ENCODE data around the gene ZNF808. TPM values are rescaled to one million over a fixed set of nuclear protein-coding genes. Genes with fewer than 3 reads are reported as not detected.
A peak's percentile ranks its signal among the peaks of the same experiment; 100 is the strongest.
"Not testable (repeated sequence)": the region's sequence is repeated elsewhere in the genome, so short reads cannot be mapped to it uniquely, and the experiment has no call there.

Gene ZNF808
- total RNA-seq, 1 experiment from 2014 or later = 13.6 TPM

DNA sequence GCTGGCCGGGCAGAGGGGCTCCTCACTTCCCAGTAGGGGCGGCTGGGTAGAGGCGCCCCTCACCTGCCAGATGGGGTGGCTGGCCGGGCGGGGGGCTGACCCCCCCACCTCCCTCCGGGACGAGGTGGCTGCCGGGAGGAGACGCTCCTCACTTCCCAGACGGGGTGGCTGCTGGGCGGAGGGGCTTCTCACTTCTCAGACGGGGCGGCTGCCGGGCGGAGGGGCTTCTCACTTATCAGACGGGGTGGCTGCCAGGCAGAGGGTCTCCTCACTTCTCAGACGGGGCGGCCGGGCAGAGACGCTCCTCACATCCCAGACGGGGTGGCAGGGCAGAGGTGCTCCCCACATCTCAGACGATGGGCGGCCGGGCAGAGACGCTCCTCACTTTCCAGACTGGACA is 66.0 kb downstream of the ZNF808 start:
- DNase-seq (ENCODE audit: low read depth) = not testable (repeated sequence)

GRCh38 chr19:52599241-52599640 is 71.8 kb downstream of the ZNF808 start:
- DNase-seq (ENCODE audit: low read depth) = no peak

DNA sequence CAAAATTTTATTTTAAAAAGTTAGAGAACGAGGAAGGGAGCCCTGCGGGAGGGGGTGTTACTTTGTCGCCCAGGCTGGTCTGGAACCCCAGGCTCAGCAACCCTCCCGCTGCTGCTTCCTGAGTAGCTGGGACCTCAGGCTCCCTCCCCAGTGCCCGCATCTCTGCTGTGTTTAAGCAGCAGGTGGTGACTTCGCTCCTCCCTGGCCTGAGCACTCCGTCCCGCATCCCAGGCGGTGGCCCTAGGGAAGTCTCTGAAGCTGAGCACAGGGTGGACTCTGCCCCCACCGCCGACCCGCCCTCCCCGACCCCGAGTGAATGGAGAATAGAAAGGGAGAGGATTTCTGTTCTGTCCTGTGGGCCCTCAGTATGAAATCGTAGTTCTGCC is 73.2 kb downstream of the ZNF808 start:
- no peak for DNase-seq (ENCODE audit: low read depth)

DNA sequence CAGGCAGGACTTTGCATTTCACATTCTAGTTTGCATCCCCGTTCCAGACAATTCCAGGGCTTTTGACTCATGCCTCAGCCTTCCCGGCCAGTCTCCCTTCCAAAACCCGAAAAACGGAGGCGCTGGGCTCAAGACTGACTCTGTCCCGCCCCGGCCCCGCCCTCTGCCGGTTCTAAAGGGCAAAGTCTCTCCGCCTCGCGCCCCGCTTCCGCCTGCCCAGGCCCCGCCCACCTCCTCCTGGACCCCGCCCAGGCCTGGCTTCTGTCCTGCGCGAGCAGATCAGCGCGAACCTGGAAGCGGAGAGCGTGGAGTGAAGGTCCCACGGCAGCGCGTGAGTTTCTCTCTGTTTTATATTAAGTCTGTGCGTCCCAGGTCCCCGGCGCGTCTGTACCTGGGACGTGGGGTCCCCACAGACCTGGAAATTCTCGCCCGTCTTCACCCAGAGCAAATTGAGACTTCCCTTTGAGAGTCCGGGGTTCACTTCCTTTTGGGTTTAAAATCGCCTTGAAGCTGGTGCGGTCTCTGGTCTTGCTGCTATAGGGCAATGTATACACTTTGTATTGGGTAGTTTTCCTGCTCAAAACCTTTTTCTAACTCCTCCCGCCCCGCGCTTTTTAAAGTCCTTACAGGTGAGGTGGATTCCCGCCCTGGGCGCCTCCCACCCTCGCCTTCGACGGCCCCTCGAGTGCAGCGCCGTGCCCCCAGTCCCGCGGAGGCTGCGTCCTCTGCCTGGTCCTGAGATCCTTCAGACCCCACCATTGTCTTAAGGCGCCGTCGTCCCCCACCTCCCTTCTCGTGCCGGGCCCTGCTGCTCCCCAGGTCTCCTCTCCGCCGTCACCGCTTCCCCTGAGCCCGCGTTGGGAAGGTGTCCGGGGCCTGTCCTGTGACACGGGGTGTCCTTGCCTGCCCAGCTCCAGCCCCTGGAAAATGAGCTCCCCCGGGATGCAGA is 73.8 kb downstream of the ZNF808 start:
- DNase-seq (ENCODE audit: low read depth) = peak; percentile 94

GRCh38 chr19:52601974-52602366 is 74.5 kb downstream of the ZNF808 start:
- DNase-seq (ENCODE audit: low read depth) = peak; percentile 8

DNA sequence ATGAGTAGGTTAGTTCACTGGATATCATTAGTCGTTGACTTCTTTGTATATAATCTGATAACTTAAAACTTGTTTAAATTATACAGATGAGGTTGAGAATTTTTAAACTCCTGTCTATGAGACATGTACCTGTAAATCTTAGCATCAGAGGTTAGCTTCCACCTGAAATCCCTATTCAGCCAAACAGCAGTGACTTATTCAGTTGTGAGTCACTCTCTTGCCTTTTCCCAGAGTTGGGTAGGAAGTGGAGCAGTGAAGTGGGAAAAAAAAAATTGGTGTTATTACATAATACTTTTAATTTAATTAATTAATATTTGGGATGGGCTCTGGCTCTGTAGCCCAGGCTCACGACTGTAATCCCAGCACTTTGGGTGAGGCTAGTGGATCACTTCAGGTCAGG is 75.5 kb downstream of the ZNF808 start:
- no peak for DNase-seq (ENCODE audit: low read depth)

- DNase-seq (ENCODE audit: low read depth) = no peak
Measured at GRCh38 chr19:52603558-52604207, 76.2 kb downstream of the ZNF808 start.

Other genes starting within 250 kb of the ZNF808 start
- 8.7 and 10.8 TPM in 2 replicates for gene ZNF480, start 230.5 kb upstream of the ZNF808 start, total RNA-seq (2014; rRNA removed; shearing (Covaris generic))
- gene ZNF610, start 191.4 kb upstream of the ZNF808 start, total RNA-seq (2014; rRNA removed; shearing (Covaris generic)) = 1.4 and 1.6 TPM in 2 replicates
- 13.1 and 17.0 TPM in 2 replicates for gene ZNF880, start 157.7 kb upstream of the ZNF808 start, total RNA-seq (2014; rRNA removed; shearing (Covaris generic))
- gene ZNF528, start 129.8 kb upstream of the ZNF808 start, total RNA-seq (2014; rRNA removed; shearing (Covaris generic)) = 6.6 and 7.5 TPM in 2 replicates
- gene ZNF534, start 98.5 kb upstream of the ZNF808 start, total RNA-seq (2014; rRNA removed; shearing (Covaris generic)) = not detected in 2 replicates
- gene ZNF578, start 74.1 kb upstream of the ZNF808 start, total RNA-seq (2014; rRNA removed; shearing (Covaris generic)) = 0.78 and 1.6 TPM in 2 replicates
- 9.4 TPM in 2 replicates for gene ZNF701, start 42.6 kb downstream of the ZNF808 start, total RNA-seq (2014; rRNA removed; shearing (Covaris generic))
- 32.5 and 43.1 TPM in 2 replicates for gene ZNF83, start 110.7 kb downstream of the ZNF808 start, total RNA-seq (2014; rRNA removed; shearing (Covaris generic))
- 7.7 and 8.4 TPM in 2 replicates for gene ZNF611, start 207.4 kb downstream of the ZNF808 start, total RNA-seq (2014; rRNA removed; shearing (Covaris generic))